ENCODE results near the gene MAP7.

DNA sequence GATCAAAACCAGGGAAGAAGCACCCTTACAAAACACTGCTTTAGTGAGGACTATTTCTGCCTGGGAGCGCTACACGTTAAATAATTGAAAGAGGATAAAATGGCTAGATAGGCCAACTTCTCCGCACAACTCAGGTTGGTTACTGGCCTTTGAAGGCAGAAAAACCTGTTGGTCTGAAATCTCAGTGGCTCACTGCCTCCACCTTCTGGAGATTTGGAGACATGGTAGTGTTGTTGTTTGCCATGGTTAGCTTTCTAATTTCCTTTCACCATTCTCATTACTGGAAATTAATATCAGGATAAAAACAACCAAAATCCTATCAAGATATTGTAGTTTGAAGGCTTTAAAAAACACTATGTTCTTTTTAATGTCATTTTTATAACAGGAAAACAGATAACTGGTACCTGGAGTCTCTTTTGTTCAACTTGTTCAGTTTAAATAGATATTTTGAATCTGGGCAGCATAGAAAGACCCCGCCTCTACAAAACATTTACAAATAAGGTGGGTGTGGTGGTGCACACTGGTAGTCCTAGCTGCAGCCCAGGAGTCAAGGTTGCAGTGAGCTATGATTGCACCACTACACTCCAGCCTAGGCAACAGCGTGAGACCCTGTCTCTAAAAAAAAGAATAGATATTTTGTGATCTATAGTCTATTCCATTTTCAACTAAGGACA is 233.1 kb downstream of the MAP7 start:
- TF ChIP-seq, protein P1, sequence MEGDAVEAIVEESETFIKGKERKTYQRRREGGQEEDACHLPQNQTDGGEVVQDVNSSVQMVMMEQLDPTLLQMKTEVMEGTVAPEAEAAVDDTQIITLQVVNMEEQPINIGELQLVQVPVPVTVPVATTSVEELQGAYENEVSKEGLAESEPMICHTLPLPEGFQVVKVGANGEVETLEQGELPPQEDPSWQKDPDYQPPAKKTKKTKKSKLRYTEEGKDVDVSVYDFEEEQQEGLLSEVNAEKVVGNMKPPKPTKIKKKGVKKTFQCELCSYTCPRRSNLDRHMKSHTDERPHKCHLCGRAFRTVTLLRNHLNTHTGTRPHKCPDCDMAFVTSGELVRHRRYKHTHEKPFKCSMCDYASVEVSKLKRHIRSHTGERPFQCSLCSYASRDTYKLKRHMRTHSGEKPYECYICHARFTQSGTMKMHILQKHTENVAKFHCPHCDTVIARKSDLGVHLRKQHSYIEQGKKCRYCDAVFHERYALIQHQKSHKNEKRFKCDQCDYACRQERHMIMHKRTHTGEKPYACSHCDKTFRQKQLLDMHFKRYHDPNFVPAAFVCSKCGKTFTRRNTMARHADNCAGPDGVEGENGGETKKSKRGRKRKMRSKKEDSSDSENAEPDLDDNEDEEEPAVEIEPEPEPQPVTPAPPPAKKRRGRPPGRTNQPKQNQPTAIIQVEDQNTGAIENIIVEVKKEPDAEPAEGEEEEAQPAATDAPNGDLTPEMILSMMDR (IDR thresholded peaks at IDR 0.05; ENCODE audit: poor library complexity, severe bottlenecking): peak; percentile 81
- TF ChIP-seq MXI1 (conservative IDR thresholded peaks at IDR 0.05; ENCODE audit: poor library complexity, severe bottlenecking): no peak

Data from neural cell (in vitro differentiated cells).